ENCODE results near the gene RNF19B. TPM values are rescaled to one million over a fixed set of nuclear protein-coding genes. Genes with fewer than 3 reads are reported as not detected.
A peak's percentile ranks its signal among the peaks of the same experiment; 100 is the strongest.

The RNF19B gene
- total and polyA plus RNA-seq, 2 of the 13 experiments (the other 11 are each of a cell fraction or from before 2014, with no cell fraction given), result 15.3 to 22.5 TPM

GRCh38 chr1:32964461-32965250, at the start of gene RNF19B (continued):
- TF ChIP-seq ZNF512B (CRISPR knock-in tag; IDR thresholded peaks at IDR 0.05; ENCODE audit: borderline replicate concordance) (no peak), RAD21 (CRISPR knock-in tag; IDR thresholded peaks at IDR 0.05) (peak; percentile 64; the same call in 1 of the 2 replicates), FOXA3 (CRISPR knock-in tag; IDR thresholded peaks at IDR 0.05) (no peak; the same call in 1 of the 2 replicates), ZBTB2 (CRISPR knock-in tag; IDR thresholded peaks at IDR 0.05; ENCODE audit: low read depth) (peak; percentile 51; the same call in 1 of the 2 replicates), RFX5 (IDR thresholded peaks at IDR 0.05; ENCODE audit: low read depth, low read length) (no peak), PBX3 (CRISPR knock-in tag; IDR thresholded peaks at IDR 0.05; ENCODE audit: borderline replicate concordance) (no peak), ZNF432 (CRISPR knock-in tag; IDR thresholded peaks at IDR 0.05; ENCODE audit: borderline replicate concordance) (no peak), ZEB1 (IDR thresholded peaks at IDR 0.05; ENCODE audit: insufficient replicate concordance, low read depth) (no peak), ELF1 (CRISPR knock-in tag; IDR thresholded peaks at IDR 0.05) (peak; percentile 31; the same call in 1 of the 2 replicates), SP1 (IDR thresholded peaks at IDR 0.05) (no peak), SP1 (CRISPR knock-in tag; IDR thresholded peaks at IDR 0.05) (no peak; the same call in 1 of the 2 replicates), AKAP8 (CRISPR knock-in tag; IDR thresholded peaks at IDR 0.05) (no peak)
